Liver (tissue), 9 donors: ENCODE data around the gene TFF3. TPM values are rescaled to one million over a fixed set of nuclear protein-coding genes. Genes with fewer than 3 reads are reported as not detected.

ENCODE experiments used
- DNase-seq: peaks from one replicate; pipeline ENCODE4 v3.0.0-alpha.2; 2017; ENCODE audit warnings: low spot score
- H3K27ac ChIP-seq, 2 donors: one replicate each; pipeline ENCODE4 v1.7.0; 2013; ENCODE audit warnings: inconsistent platforms in 2 of 2, low read length in 2 of 2, control low read depth in 1 of 2, low read depth in 1 of 2, mild to moderate bottlenecking in 1 of 2
- H3K27me3 ChIP-seq, 4 donors: one replicate each; pipeline versions ENCODE4 v1.6.1 to v1.7.0; 2013; ENCODE audit warnings: low read length in 3 of 4, inconsistent platforms in 1 of 4, mild to moderate bottlenecking in 1 of 4, moderate library complexity in 1 of 4; ENCODE audit not compliant: control insufficient read depth in 4 of 4, insufficient read depth in 4 of 4
- H3K36me3 ChIP-seq, 4 donors: one replicate each; pipeline versions ENCODE4 v1.6.1 to v1.7.0; 2013; ENCODE audit warnings: low read length in 3 of 4, mild to moderate bottlenecking in 3 of 4, low read depth in 1 of 4, moderate library complexity in 1 of 4; ENCODE audit not compliant: control insufficient read depth in 4 of 4, insufficient read depth in 3 of 4
- H3K4me1 ChIP-seq, 4 donors: one replicate each; pipeline versions ENCODE4 v1.6.1 to v1.7.0; 2013; ENCODE audit warnings: low read length in 3 of 4, mild to moderate bottlenecking in 3 of 4, moderate library complexity in 1 of 4; ENCODE audit not compliant: control insufficient read depth in 4 of 4, insufficient read depth in 4 of 4
- H3K4me3 ChIP-seq, 3 donors: one replicate each; pipeline versions ENCODE4 v1.6.1 to v1.7.0; 2013; ENCODE audit warnings: low read length in 3 of 3, control low read depth in 1 of 3, low read depth in 1 of 3, mild to moderate bottlenecking in 1 of 3
- H3K9ac ChIP-seq, 2 donors: one replicate each; pipeline ENCODE4 v1.7.0; 2013; ENCODE audit warnings: low read length in 2 of 2, mild to moderate bottlenecking in 2 of 2, moderate library complexity in 2 of 2, control low read depth in 1 of 2, low read depth in 1 of 2
- H3K9me3 ChIP-seq, 4 donors: one replicate each; pipeline versions ENCODE4 v1.6.1 to v1.7.0; 2013; ENCODE audit warnings: low read length in 3 of 4; ENCODE audit not compliant: control insufficient read depth in 4 of 4
- ATF3 ChIP-seq: IDR thresholded peaks from 2 replicates; pipeline ENCODE4 v1.6.1; 2016; ENCODE audit warnings: antibody characterized with exemption
- CTCF ChIP-seq: fragments of 150-350 bp; IDR thresholded peaks from 2 replicates; pipeline ENCODE4 v1.5.1; 2017; ENCODE audit warnings: improper control_type of control experiment, low read depth, low read length; ENCODE audit not compliant: missing input control
- FOXA1 ChIP-seq: IDR thresholded peaks from 2 replicates; pipeline ENCODE4 v1.6.1; 2016; ENCODE audit warnings: antibody characterized with exemption
- FOXA2 ChIP-seq: IDR thresholded peaks from 2 replicates; pipeline ENCODE4 v1.6.1; 2016; ENCODE audit warnings: antibody characterized with exemption
- GABPA ChIP-seq, 2 donors: IDR thresholded peaks in 1 of 2; conservative IDR thresholded peaks in 1 of 2; 2 replicates each; pipeline ENCODE4 v1.6.1; 2016; ENCODE audit warnings: antibody characterized with exemption in 2 of 2, mild to moderate bottlenecking in 1 of 2, moderate library complexity in 1 of 2
- HNF4A ChIP-seq, 2 donors: conservative IDR thresholded peaks; 2 replicates each; pipeline ENCODE4 v1.6.1; 2016; ENCODE audit warnings: antibody characterized with exemption in 2 of 2, mild to moderate bottlenecking in 2 of 2
- HNF4G ChIP-seq: IDR thresholded peaks from 2 replicates; pipeline ENCODE4 v1.6.1; 2016; ENCODE audit warnings: antibody characterized with exemption
- JUND ChIP-seq, 2 donors: IDR thresholded peaks; 2 replicates each; pipeline ENCODE4 v1.6.1; 2016; ENCODE audit warnings: antibody characterized with exemption in 2 of 2
- MAX ChIP-seq: IDR thresholded peaks from 2 replicates; pipeline ENCODE4 v1.6.1; 2016; ENCODE audit warnings: antibody characterized with exemption
- NR2F2 ChIP-seq: IDR thresholded peaks from 2 replicates; pipeline ENCODE4 v1.6.1; 2016; ENCODE audit warnings: antibody characterized with exemption
- RAD21 ChIP-seq, 2 donors: IDR thresholded peaks; 2 replicates each; pipeline ENCODE4 v1.6.1; 2016; ENCODE audit warnings: antibody characterized with exemption in 2 of 2, mild to moderate bottlenecking in 2 of 2
- REST ChIP-seq: IDR thresholded peaks from 2 replicates; pipeline ENCODE4 v1.6.1; 2016; ENCODE audit warnings: antibody characterized with exemption, mild to moderate bottlenecking
- RXRA ChIP-seq, 2 donors: IDR thresholded peaks; 2 replicates each; pipeline ENCODE4 v1.6.1; 2017 to 2018; ENCODE audit warnings: antibody characterized with exemption in 2 of 2, mild to moderate bottlenecking in 1 of 2
- SP1 ChIP-seq: IDR thresholded peaks from 2 replicates; pipeline ENCODE4 v1.6.1; 2018; ENCODE audit warnings: antibody characterized with exemption, mild to moderate bottlenecking
- TAF1 ChIP-seq: conservative IDR thresholded peaks from 2 replicates; pipeline ENCODE4 v1.6.1; 2016; ENCODE audit warnings: antibody characterized with exemption, mild to moderate bottlenecking
- ZBTB33 ChIP-seq: IDR thresholded peaks from 2 replicates; pipeline ENCODE4 v1.6.1; 2016; ENCODE audit warnings: antibody characterized with exemption
- WGBS: extraction: QIAGEN DNeasy Blood & Tissue Kit; methylation state at CpG from one replicate; pipeline ENCODE4 v1.1.7; 2013; 5-methylcytosine and 5-hydroxymethylcytosine counted together
- polyA plus RNA-seq, 2 donors: library from polyadenylated mRNA; stranded (reverse) in 1 of 2; unstranded in 1 of 2; fragments of 200-250 nt in 1 of 2; fragments of >200 nt in 1 of 2; fragmentation: Nextera tagmentation in 1 of 2; extraction: Ambion mirVana in 1 of 2; gene quantifications; one replicate each; pipeline versions ENCODE4 v1.2.1 to v1.2.3, GENCODE V29; 2013 to 2015
- total RNA-seq, 2 donors: library from RNA; depleted of rRNA; stranded (reverse); fragments of >200 nt; gene quantifications; one replicate each; pipeline ENCODE4 v1.2.3, GENCODE V29; 2014
- donor health status: healthy.
- donor health status: healthy.
- donor health status: healthy.
- donor health status: healthy.
- donor health status: healthy.

TFF3 gene
- total and polyA plus RNA-seq, 4 donors = 0.09 to 4.1 (median 1.5) TPM

- DNase-seq = no peak
- H3K9me3 ChIP-seq = no peaks in the 10 kb centered on the region
- no peak overlapping the region for H3K9ac ChIP-seq
- H3K4me3 ChIP-seq = no peak overlapping the region
- WGBS = 67% methylated on average over 6 of the region's 6 CpGs
- peaks cover 0 to 4% (median under 1%) of the 10 kb centered on the region in 4 donors for H3K27me3 ChIP-seq
- H3K27ac ChIP-seq = no peak overlapping the region
- peaks cover 0 to 2% (median 0%) of the 10 kb centered on the region in 4 donors for H3K4me1 ChIP-seq
- no peaks in the 10 kb centered on the region for H3K36me3 ChIP-seq
- TF ChIP-seq RXRA (IDR thresholded peaks at IDR 0.05) = no peak
- no peak for TF ChIP-seq NR2F2
- no peak for TF ChIP-seq FOXA2
- TF ChIP-seq FOXA1 = no peak
- no peak for TF ChIP-seq JUND (IDR thresholded peaks at IDR 0.05)
- no peak for TF ChIP-seq CTCF
- TF ChIP-seq MAX = no peak
- TF ChIP-seq SP1 = no peak
- TF ChIP-seq GABPA (IDR thresholded peaks at IDR 0.05 in 1 of 2, conservative IDR thresholded peaks at IDR 0.05 in 1 of 2) = no peak
- no peak for TF ChIP-seq RAD21 (IDR thresholded peaks at IDR 0.05)
Measured at GRCh38 chr21:42314616-42315295, 453 bp downstream of the TFF3 start.

- no peaks in the 10 kb centered on the region for H3K9me3 ChIP-seq
- no peaks in the 10 kb centered on the region for H3K36me3 ChIP-seq
- peaks cover 0 to 4% (median under 1%) of the 10 kb centered on the region in 4 donors for H3K27me3 ChIP-seq
- no peak overlapping the region for H3K9ac ChIP-seq
- H3K4me1 ChIP-seq = peaks cover 0 to 2% (median 0%) of the 10 kb centered on the region in 4 donors
- H3K27ac ChIP-seq = no peak overlapping the region
- no peak for DNase-seq
- H3K4me3 ChIP-seq = no peak overlapping the region
- TF ChIP-seq FOXA2 (no peak), ATF3 (no peak), ZBTB33 (no peak), RXRA (IDR thresholded peaks at IDR 0.05) (no peak), RAD21 (IDR thresholded peaks at IDR 0.05) (no peak), NR2F2 (no peak), REST (no peak), FOXA1 (no peak), HNF4A (conservative IDR thresholded peaks at IDR 0.05) (no peak), JUND (IDR thresholded peaks at IDR 0.05) (no peak), GABPA (IDR thresholded peaks at IDR 0.05 in 1 of 2, conservative IDR thresholded peaks at IDR 0.05 in 1 of 2) (no peak), SP1 (no peak), HNF4G (no peak), TAF1 (no peak)
- WGBS = 44% methylated on average over 13 of the region's 13 CpGs
Measured at GRCh38 chr21:42313501-42313969, 1.7 kb downstream of the TFF3 start.
